GM12874 (cell line): Measurements from ENCODE around the gene KCNJ6.

ENCODE experiments used
- CTCF ChIP-seq: IDR thresholded peaks from 2 replicates; pipeline ENCODE4 v1.5.1; 2011; ENCODE audit warnings: low read depth, mild to moderate bottlenecking, control low read depth, low read length, moderate library complexity; ENCODE audit not compliant: insufficient read depth

The KCNJ6 gene

GRCh38 chr21:37787456-37787855, 128.8 kb downstream of the KCNJ6 start:
- TF ChIP-seq CTCF, result no peak

GRCh38 chr21:37784591-37785318, 131.5 kb downstream of the KCNJ6 start:
- TF ChIP-seq CTCF, result no peak

- TF ChIP-seq CTCF, result no peak
Measured at GRCh38 chr21:37783016-37783415, 133.2 kb downstream of the KCNJ6 start.

GRCh38 chr21:37780991-37781983, 135.0 kb downstream of the KCNJ6 start:
- no peak for TF ChIP-seq CTCF

- TF ChIP-seq CTCF, result no peak
Measured at GRCh38 chr21:37771181-37771580, 145.1 kb downstream of the KCNJ6 start.

- no peak for TF ChIP-seq CTCF
Measured at GRCh38 chr21:37770461-37770860, 145.8 kb downstream of the KCNJ6 start.

- no peak for TF ChIP-seq CTCF
Measured at GRCh38 chr21:37769656-37770055, 146.6 kb downstream of the KCNJ6 start.
